NK-92 (cell line): ENCODE measurements around the gene LRRC27.
"Not testable (repeated sequence)": the region's sequence is repeated elsewhere in the genome, so short reads cannot be mapped to it uniquely, and the experiment has no call there.

Source experiments
- DNase-seq: peaks from one replicate; lab custom pipeline; 2025; ENCODE audit not compliant: unreplicated experiment; lab: John Stamatoyannopoulos, UW

The LRRC27 gene

DNA sequence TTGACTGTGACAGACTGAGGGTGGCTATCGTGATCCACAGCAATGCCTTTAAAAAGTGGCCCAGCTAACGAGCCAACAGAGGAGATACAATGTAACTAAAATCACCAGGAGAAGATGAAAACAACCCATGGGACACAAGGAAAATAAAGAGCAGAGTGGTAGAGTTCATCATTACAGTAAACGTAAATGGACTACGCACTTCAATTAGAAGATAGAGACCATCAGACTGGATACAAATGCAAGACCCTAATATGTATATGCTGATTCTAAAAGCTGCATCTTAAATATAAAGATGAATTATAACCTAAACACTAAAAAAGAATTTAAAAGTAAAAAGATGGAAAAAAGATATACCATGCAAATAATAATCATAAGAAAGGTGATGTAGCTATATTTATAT lies 17.7 kb upstream of the LRRC27 start:
- DNase-seq, result no peak

DNA sequence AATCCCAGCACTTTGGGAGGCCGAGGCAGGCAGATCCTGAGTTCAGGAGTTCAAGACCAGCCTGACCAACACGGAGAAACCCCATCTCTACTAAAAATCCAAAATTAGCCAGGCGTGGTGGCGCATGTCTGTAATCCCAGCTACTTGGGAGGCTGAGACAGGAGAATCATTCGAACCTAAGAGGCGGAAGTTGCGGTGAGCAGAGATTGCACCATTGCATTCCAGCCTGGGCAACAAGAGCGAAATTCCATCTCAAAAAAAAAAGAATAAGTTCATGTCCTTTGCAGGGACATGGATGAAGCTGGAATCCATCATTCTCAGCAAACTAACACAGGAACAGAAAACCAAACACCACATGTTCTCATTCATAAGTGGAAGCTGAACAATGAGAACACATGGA lies 17.1 kb upstream of the LRRC27 start:
- DNase-seq, result not testable (repeated sequence)

DNA sequence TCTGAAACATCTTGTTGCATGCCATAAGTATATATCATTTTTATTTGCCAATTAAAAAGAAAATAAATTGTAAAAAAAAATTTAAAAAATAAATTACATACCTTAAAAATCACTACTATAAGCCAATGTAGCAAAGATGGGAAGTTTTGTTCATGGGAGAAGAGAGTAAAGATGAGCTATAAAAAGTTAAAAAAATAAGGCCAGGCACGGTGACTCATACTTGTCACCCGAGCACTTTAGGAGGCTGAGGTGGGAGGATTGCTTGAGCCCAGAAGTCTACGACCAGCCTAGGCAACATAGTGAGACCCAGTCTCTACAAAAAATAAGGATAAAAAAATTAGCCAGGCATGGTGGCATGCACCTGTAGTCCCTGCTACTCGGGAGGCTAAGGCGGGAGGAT lies 15.9 kb upstream of the LRRC27 start:
- DNase-seq, result no peak

DNA sequence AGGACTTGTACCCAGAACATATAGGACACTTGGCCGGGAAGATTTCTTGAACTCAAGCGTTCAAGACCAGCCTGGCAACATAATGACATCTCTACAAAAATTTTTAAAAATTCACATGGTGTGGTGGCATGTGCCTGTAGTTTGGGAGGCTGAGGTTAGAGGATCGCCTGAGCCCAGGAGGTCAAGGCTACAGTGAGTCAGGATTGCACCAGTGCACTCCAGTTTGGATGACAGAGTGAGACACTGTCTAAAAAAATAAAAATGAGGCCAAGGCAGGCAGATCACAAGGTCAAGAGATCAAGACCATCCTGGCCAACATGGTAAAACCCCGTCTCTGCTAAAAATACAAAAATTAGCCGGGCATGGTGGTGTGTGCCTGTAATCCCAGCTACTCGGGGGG lies 14.5 kb upstream of the LRRC27 start:
- DNase-seq, result not testable (repeated sequence)

DNA sequence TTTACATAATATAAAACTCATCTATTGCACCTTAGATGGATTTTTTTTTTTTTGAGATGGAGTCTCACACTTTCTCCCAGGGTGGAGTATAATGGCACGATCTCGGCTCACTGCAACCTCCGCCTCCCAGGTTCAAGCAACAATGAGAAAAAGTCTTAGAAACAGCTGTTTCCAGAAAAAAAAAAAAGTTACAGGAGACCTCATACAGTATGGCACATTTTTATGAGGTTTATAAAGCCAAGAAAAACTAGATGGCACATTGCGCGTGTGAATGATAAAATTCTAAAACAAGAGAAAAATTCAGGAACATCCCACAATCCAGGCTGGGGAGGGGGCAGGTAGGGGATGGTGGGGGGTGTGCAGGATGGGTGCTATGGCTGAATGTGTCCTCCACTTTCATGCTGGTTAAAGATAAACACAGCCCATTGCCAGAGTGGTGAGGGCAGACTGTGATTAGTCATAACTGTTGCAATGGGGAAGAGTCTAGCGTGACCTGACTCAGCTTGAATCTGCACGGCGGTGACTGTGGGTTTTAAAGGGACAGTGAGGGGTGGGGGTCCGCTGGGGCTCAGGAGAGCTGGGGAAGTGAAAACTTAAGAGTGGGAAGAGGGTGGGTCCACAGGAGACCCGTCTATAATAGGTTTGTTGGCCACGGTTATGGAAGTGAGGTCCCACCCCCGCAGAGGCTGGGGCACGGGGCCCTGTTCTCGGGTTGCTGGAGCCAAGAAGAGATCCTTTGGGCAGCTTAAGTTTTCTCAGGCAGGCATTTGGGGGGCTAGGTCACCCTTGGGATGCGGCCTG lies 11.9 kb upstream of the LRRC27 start:
- DNase-seq, result no peak

DNA sequence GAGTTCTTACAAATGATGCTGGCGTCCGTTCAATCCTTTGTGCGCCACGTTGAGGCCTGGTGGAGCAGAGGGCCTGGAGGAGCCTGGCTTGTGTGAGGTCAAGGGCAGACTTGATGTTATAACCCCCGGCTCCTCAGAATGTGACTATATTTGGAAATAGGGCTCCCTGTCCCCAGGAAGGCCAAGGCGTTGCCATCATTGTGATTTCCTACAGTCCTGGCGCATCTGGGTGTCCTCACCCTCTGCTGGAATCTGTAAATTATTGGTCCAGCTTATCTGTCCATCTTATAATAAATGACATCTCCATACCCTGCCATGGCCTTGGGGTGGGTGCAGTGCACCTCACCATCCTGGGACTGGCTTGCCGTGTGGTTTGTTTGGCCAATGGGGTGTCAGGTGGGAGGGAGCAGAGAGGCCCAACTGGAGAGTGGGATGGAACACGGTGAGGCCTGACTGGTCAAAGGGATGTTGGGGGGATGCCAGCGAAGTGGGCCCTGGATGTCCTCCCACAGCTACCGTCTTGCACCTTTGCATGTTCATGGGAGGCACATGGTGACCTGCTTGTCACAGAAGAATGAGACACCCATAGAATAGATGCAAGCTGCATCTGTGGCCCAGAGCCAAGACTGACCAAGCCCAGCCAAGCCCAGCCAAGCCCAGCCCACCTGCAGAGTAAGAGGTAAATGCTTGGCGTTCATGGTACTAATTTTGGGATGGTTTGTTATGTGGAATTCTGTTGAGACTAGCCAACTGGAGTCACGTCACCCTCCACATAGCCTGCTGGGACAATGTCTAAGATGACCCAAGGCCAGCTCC lies 11.1 kb upstream of the LRRC27 start:
- DNase-seq, result no peak

DNA sequence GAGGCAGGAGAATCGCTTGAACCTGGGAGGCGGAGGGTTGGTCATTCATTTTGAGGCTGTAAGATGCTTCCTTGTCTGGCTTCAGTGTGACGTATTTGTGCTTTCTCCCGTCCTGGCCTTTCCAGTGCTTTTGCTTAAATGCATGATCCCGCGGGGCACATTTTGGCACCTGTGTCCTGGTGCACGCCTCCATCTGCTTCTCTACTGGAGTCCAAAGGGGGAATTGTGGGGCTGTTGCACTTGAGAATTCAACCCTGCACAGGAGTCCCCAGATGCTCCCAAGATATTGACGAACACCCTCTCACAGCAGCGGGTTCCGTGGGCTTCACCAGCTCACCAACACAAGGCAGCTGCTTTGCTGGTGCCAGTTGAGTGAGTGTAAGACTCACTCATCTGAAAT lies 10.3 kb upstream of the LRRC27 start:
- DNase-seq, result no peak

DNA sequence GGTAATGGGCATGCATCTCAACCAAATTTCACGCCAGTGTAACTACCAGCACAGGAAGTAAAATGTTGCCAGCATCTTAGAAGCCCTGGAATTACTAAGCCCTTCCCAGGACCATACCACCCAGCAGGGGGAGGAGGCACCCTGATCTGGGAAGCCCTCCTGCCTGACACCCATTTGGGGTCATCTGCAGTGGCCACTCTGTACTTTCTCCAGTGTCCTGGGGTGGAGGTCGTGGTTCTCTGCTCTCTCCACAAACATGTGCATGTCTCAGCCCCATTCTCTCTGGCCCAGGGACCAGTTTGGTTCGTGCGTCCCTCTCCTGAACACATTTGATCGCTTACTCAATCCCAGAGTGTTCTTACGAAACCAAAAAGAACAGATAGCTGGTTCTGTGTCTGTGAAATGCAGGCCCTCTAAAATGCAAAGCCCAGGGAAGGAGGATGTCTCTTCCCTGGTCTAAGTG lies 9.4 kb upstream of the LRRC27 start:
- DNase-seq, result no peak

DNA sequence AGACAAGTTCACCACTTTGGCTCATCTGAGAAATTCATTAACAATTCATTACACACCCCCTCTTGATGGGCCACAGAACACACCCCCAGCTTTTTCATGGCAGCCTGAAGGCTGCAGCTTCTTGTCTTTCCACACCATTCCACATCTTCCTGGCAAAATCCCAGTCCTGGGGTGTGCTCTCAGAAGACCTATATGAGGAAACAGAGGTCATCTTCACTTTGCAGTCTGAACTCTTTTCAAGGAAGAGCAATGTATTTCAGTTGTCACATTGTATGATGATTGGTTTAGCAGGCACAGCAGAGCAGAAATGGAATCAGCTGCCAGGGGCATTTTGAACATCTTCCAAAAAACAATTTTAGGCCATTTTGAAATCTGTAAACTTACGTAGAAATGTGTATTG lies 7.8 kb upstream of the LRRC27 start:
- no peak for DNase-seq

DNA sequence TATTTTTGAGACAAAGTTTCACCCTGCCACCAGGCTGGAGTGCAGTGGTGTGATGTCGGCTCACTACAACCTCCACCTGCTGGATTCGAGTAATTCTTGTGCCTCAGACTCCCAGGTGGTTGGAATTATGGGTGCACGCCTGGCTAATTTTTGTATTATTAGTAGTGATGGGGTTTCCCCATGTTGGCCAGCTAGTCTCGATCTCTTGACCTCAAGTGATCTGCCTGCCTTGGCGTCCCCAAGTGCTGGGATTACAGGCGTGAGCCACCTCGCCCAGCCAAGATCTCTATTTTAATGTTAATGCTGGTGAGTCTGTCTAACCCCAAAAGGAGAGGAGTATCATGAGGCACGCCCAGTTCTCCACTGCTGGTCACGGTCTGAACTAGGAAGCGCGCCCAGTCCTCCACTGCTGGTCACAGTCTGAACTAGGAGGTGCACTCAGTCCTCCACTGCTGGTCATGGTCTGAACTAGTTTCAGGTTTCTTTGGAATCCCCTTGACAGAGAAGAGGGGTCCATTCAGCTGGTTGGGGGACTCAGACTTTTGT lies 5.6 kb upstream of the LRRC27 start:
- DNase-seq, result no peak

DNA sequence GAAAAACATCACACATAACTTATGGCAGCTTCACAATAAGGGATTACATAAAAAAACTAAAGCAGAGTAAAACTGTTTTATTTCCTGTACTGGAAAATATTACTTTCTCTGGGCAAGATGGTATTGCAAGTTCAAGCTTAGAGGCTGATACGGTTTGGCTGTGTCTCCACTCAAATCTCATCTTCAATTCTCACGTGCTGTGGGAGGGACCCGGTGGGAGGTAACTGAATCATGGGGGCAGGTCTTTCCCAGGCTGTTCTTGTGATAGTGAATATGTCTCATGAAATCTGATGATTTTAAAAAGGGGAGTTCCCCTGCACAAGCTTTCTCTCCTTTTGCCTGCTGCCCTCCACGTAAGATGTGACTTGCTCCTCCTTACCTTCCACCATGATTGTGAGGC lies 5.1 kb upstream of the LRRC27 start:
- no peak for DNase-seq

DNA sequence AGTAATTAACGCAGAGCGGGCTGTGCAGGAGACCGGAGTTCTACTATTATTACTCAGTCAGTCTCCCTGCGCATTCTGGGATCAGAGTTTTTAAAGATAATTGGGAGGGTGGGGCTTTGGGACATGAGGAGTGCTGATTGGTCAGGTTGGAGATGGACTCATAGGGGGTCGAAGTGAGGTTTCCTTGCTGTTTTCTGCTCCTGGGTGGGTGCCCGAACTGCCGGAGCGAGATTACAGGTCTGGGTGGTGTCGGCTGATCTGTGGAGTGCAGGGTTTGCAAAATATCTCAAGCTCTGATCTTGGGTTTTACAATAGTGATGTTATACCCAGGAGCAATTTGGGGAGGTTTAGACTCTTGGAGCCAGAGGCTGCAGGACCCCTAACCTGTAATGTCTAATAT lies 3.9 kb upstream of the LRRC27 start:
- DNase-seq, result no peak

DNA sequence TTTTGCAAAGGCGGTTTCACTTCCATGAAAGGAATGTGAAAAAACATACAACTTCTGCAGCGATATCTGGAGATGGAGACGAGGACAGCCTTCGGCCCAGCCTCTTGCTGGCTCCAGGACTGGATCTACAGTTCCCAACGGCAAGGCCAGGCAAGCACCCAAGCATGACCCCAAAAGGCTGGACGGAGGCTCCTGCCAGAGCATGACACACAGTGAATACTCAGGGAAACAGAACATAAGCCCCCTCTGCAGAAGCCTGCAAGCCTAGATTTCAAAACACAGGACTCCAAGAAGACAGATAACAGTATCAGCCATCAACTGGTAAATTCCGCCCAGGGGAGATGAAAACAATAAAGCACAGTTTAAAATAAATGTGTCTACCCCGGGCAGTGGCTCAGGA lies 3.3 kb upstream of the LRRC27 start:
- DNase-seq, result no peak

DNA sequence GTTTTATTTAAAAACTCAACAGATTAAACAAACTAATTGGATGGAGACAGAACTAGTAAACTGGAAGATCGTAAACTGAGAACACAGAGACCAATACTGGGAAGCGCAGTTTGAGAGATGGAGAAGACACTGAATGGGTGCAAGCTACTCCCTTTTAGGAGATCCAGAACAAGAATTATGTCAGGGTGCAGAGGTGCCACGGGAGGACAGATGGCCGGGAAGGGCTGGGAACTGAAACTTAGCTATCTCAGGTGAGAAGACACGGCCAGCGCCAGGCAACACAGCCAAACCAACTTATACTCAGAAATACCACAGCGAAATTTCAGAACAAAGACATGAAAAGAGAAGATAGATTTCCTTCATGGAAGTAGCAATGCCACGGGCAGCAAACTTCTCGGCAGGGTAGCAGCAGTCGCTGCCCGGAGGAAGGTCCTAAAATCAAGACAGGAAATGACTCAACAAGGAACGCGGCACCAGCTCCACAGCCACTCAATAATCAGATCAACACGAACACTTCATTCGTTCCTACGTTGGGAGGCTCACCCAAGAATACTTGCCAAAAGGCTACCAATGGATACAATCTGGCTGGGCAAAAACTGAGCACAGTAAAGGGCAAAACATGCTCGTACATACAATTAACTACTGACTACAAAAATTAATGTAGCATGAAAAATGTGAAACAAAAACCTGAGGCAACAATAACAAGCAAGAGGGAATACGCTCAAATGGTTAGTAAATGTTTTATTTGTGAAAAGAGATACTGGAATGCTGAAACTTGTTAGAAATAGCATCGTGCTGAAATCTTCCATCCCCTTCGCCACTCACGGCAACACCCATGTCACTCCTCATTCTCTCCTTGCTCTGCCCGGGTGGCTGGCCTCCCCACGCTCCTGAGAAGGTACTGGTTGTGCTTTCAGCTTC lies 2.2 kb upstream of the LRRC27 start:
- no peak for DNase-seq

DNA sequence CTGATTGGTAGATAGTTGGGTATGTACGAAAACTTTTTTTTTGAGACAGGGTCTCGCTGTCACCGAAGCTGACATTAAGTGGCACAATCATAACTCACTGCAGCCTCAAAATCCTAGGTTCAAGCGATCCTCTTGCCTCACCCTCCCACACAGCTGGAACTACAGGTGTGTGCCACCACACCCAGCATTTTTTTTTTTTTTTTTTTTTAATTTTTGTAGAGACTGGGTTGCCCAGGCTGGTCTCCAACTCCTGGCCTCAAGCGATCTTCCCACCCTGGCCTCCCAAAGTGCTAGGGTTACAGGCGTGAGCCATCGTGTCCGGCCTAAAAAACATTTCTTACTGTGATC lies 1.5 kb upstream of the LRRC27 start:
- no peak for DNase-seq

DNA sequence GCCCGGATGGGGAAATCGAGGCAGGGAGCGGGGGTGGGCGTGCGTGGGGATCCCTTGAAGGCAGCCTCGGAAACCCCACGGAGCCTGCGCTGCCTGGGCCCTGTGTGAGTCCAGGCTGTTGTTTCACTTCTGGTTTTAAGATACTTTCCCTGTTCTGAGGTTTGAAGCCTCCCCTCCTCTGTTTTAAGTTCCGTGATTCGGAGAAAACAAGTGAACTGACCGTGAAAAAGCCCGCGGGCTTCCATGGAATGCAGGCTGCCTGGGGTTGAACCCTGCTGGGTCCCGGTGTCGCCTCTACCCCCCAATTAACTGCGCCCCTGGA lies 401 bp downstream of the LRRC27 start:
- DNase-seq, result no peak

DNA sequence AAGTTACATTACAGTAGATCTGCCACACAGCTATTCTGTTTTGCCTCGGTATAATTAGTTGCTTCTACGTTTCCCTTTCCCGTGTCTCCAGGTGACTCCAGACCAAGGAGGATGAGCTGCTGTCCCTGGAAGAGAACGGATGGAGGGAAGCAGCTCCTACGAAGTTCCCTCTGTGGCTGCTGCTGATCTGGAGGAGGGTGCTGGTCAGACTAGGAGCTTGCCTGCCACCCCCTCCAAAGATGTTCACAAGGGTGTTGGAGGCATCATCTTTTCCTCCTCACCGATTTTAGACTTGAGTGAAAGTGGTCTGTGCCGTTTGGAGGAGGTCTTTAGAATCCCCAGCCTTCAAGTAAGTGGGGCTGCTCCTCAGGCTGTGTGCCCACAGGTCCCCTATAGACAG lies 1.4 kb downstream of the LRRC27 start:
- no peak for DNase-seq

DNA sequence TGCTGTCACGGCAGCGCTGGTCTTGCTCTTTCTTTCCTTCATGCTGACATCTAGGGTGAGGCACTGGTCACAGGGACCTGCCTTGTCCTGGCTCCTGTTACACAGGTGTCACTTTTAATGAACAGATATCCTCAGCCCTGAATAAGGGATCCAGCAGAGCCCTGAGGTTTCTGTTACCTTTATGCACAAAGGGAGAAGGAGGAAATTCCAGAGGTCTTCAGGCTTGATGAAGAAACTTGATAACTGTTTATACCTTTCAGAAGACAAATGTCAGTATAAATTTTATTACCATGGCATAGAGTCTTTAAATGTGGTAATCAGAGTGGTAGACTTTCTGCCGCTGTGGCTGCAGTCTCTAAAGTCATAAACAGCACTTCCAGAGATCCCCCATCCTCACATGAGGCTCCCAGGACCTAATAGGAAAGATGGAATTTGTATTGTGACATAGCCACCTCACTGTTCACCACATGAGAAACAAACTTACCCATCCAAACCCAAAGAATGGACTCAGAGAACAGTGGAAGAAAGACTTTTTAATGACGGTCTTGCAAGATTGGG lies 2.7 kb downstream of the LRRC27 start:
- no peak for DNase-seq

DNA sequence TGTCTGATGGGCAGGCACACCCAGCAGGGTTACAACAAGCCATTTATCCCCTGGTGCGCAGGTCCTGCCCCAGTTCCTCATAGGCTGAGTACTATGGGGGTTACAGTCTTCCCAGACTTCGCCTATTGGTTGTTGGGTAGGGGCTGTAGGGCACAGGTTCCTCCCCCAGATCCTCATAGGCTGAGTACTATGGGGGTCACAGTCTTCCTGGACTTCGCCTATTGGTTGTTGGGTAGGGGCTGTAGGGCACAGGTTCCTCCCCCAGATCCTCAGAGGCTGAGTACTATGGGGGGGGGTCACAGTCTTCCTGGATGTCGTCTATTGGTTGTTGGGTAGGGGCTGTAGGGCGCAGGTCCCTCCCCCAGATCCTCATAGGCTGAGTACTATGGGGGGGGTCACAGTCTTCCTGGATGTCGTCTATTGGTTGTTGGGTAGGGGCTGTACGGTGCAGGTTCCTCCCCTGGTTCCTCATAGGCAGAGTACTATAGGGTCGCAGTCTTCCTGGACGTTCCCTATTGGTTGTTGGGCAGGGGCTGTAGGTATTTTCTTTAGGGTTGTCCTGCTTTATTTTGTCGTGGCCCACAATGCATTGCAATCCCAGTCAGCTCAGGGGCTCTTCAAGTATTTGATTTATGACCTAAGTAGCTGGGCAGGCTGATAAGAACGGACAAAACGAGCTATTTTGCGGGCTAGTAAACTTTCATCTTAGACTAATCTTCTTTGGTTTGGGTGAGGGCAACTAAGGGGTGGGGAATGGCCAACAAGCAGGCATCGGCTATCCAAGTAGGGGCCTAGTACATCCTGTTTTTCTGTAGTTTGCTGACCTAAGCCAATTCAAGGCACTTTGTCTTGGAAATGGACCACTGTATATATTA lies 3.4 kb downstream of the LRRC27 start:
- no peak for DNase-seq
